ENCODE measurements around the gene NAGA.
A peak's percentile ranks its signal among the peaks of the same experiment; 100 is the strongest.
"Not testable (repeated sequence)": the region's sequence is repeated elsewhere in the genome, so short reads cannot be mapped to it uniquely, and the experiment has no call there.

NAGA gene

GRCh38 chr22:42070517-42071422, at the start of gene NAGA:
Gene NAGA (minus strand): TSS chr22:42070812. CDS start chr22:42070297, 515 bp downstream.
- peak; percentile 98 for DNase-seq

- no peak for DNase-seq
These were observed 46.3 kb upstream of the NAGA start for GRCh38 chr22:42116848-42117424.

- DNase-seq, result not testable (repeated sequence)
These were observed 44.8 kb upstream of the NAGA start for GRCh38 chr22:42115420-42115830.

- DNase-seq, result no peak
These were observed 44.1 kb upstream of the NAGA start for GRCh38 chr22:42114721-42115120.

GRCh38 chr22:42112793-42113192, 42.2 kb upstream of the NAGA start:
- not testable (repeated sequence) for DNase-seq

- DNase-seq, result no peak
These were observed 41.2 kb upstream of the NAGA start for GRCh38 chr22:42111798-42112197.

- no peak for DNase-seq
These were observed 38.2 kb upstream of the NAGA start for GRCh38 chr22:42108848-42109247.

- not testable (repeated sequence) for DNase-seq
These were observed 33.8 kb upstream of the NAGA start for GRCh38 chr22:42104332-42104860.

GRCh38 chr22:42101199-42101598, 30.6 kb upstream of the NAGA start:
- no peak for DNase-seq

GRCh38 chr22:42091455-42091782, 20.8 kb upstream of the NAGA start:
- DNase-seq, result no peak

GRCh38 chr22:42090596-42091454, 20.2 kb upstream of the NAGA start, which contains the start of gene NDUFA6:
Gene NDUFA6 (minus strand): TSS chr22:42090772. CDS start chr22:42090744, 28 bp downstream.
- peak; percentile 100 for DNase-seq

- DNase-seq, result no peak
These were observed 15.4 kb upstream of the NAGA start for GRCh38 chr22:42086051-42086450.

GRCh38 chr22:42084874-42085273, 14.3 kb upstream of the NAGA start:
- DNase-seq, result no peak

GRCh38 chr22:42083119-42083518, 12.5 kb upstream of the NAGA start:
- no peak for DNase-seq

GRCh38 chr22:42080287-42080686, 9.7 kb upstream of the NAGA start:
- DNase-seq, result peak; percentile 63

GRCh38 chr22:42079319-42080251, 9.0 kb upstream of the NAGA start, which contains the start of gene SMDT1:
Gene SMDT1 (plus strand): TSS chr22:42079700. CDS start chr22:42079769, 69 bp downstream.
- DNase-seq, result peak; percentile 99

- no peak for DNase-seq
These were observed 8.1 kb upstream of the NAGA start for GRCh38 chr22:42078469-42079318.

- DNase-seq, result no peak
These were observed 7.0 kb upstream of the NAGA start for GRCh38 chr22:42077486-42078125.

GRCh38 chr22:42076764-42077485, 6.3 kb upstream of the NAGA start:
- DNase-seq, result no peak
